ENCODE data around the gene TBC1D1. TPM values are rescaled to one million over a fixed set of nuclear protein-coding genes. Genes with fewer than 3 reads are reported as not detected.
A peak's percentile ranks its signal among the peaks of the same experiment; 100 is the strongest.

The TBC1D1 gene
- total RNA-seq, 4 donors from 2014 or later = 206 to 258 (median 221) TPM

DNA sequence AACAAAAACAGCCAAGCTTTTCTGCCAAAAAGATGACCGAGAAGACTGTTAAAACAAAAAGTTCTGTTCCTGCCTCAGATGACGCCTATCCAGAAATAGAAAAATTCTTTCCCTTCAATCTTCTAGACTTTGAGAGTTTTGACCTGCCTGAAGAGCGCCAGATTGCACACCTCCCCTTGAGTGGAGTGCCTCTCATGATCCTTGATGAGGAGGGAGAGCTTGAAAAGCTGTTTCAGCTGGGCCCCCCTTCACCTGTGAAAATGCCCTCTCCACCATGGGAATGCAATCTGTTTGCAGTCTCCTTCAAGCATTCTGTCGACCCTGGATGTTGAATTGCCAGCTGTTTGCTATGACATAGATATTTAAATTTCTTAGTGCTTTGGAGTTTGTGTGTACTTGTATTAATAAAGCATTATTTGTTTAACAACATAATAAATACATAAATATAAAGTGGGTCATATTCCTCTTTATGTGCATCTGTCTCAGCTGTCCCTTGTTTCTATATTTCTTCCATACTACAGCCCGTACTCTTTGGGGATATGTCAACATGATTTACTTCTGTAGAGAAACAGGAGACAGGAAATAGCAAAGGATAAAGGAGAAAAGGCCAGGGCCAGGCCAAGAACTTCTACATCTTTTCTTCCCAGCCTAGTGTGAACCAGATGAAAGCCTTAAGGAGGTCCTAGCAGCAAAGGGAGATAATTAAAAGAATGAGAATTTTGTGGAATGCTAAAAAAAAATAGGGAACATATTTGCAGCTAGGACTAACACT lies 70.0 kb downstream of the TBC1D1 start:
- Histone ChIP-seq H3K4me3 (no peak overlapping the region), H3K27me3 (no peaks in the 10 kb centered on the region), H3K9me3 (no peaks in the 10 kb centered on the region), H3K36me3 (no peaks in the 10 kb centered on the region), H3K27ac (replicated peaks in 1 of 4) (no peak overlapping the region), H3K4me1 (peaks cover 0 to 26% (median 7%) of the 10 kb centered on the region in 4 donors)
- intact Hi-C loops (cut with DNase I) = loop anchor here (5.0 kb wide), 1 partner anchor 34 kb away; no protein-coding TSS in a partner anchor
- DNase-seq (ENCODE audit: extremely low spot score) = no peak
- WGBS = 81% methylated on average over 5 of the region's 5 CpGs
- TF ChIP-seq EP300 (IDR thresholded peaks at IDR 0.05) = no peak
- no peak for TF ChIP-seq POLR2AphosphoS5 (IDR thresholded peaks at IDR 0.05)
- TF ChIP-seq, protein P1, sequence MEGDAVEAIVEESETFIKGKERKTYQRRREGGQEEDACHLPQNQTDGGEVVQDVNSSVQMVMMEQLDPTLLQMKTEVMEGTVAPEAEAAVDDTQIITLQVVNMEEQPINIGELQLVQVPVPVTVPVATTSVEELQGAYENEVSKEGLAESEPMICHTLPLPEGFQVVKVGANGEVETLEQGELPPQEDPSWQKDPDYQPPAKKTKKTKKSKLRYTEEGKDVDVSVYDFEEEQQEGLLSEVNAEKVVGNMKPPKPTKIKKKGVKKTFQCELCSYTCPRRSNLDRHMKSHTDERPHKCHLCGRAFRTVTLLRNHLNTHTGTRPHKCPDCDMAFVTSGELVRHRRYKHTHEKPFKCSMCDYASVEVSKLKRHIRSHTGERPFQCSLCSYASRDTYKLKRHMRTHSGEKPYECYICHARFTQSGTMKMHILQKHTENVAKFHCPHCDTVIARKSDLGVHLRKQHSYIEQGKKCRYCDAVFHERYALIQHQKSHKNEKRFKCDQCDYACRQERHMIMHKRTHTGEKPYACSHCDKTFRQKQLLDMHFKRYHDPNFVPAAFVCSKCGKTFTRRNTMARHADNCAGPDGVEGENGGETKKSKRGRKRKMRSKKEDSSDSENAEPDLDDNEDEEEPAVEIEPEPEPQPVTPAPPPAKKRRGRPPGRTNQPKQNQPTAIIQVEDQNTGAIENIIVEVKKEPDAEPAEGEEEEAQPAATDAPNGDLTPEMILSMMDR (IDR thresholded peaks at IDR 0.05) = no peak
- no peak for TF ChIP-seq POLR2A (IDR thresholded peaks at IDR 0.05; ENCODE audit: low read depth)

DNA sequence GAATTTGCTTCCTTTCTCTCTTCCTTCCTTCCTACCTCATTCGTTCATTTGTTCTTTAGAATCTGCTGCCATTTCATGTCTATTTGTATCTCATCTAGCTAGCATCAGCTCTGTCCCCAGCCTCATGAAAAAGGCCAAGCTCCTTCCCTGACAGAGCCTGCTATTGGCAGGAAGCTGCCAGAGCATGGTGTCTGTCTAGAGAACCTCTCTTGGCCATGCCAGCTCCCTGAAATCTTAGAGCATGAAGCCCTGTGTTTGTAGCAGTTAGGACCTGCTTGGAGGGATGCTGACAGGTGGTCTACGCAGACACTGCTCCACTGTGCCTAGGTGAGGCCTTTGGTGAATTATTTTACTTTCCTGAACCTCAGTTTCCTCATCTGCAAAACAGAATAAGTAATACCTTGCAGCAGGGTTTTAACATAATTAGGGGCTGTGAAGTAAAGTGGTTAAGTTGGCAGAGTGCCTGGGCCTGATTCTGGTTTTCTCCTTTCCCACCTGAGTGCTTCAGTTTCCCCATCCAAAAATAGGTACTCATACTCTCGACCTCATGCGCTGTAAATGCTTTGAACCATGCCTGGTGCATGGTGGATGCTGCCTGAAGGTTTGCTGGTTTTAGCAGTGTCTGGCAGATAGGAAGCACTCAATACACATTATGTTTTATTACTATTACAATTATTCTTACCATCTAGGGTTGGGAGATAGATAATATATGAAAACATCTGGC lies 74.0 kb downstream of the TBC1D1 start:
- Histone ChIP-seq H3K27me3 (no peaks in the 10 kb centered on the region), H3K27ac (replicated peaks in 1 of 4) (no peak overlapping the region), H3K4me3 (no peak overlapping the region), H3K9me3 (no peaks in the 10 kb centered on the region), H3K4me1 (peaks cover 13 to 41% (median 24%) of the 10 kb centered on the region in 4 donors), H3K36me3 (no peaks in the 10 kb centered on the region)
- TF ChIP-seq EP300 (IDR thresholded peaks at IDR 0.05) (no peak), POLR2A (IDR thresholded peaks at IDR 0.05; ENCODE audit: low read depth) (no peak), POLR2AphosphoS5 (IDR thresholded peaks at IDR 0.05) (no peak)
- TF ChIP-seq, protein P1 (IDR thresholded peaks at IDR 0.05) = no peak
- WGBS = 88% methylated on average over 4 of the region's 4 CpGs
- intact Hi-C loops (cut with DNase I) = loop anchor here (5.0 kb wide), 1 partner anchor 38 kb away; no protein-coding TSS in a partner anchor
- DNase-seq (ENCODE audit: extremely low spot score) = no peak

DNA sequence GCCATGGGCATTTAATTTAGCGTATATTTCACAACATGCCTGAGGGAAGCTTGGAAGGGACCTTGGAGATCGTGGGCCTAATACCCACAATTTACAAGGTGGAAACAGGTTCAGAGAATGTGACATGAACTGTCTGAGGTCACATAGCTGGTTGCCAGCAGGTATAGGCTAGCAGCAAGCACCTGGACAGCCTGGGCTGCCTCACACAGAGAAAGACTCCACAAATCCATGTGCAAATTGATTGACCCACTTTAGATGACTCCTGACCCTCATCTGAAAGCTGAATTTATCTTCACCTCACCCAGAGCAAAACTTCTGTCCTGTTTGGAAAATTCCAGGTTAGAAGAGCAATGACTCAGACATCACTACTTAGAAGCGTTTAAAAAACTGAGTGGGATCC lies 75.2 kb downstream of the TBC1D1 start:
- H3K9me3 ChIP-seq = no peaks in the 10 kb centered on the region
- no peaks in the 10 kb centered on the region for H3K36me3 ChIP-seq
- no peak overlapping the region for H3K4me3 ChIP-seq
- H3K4me1 ChIP-seq = peaks cover 19 to 52% (median 34%) of the 10 kb centered on the region in 4 donors
- 81% methylated on average over 3 of the region's 3 CpGs for WGBS
- DNase-seq (ENCODE audit: extremely low spot score) = no peak
- H3K27ac ChIP-seq (replicated peaks in 1 of 4) = no peak overlapping the region
- intact Hi-C loops (cut with DNase I) = no loop called here
- no peaks in the 10 kb centered on the region for H3K27me3 ChIP-seq
- TF ChIP-seq POLR2A (IDR thresholded peaks at IDR 0.05; ENCODE audit: low read depth) = no peak
- TF ChIP-seq, protein P1 (IDR thresholded peaks at IDR 0.05) = no peak

DNA sequence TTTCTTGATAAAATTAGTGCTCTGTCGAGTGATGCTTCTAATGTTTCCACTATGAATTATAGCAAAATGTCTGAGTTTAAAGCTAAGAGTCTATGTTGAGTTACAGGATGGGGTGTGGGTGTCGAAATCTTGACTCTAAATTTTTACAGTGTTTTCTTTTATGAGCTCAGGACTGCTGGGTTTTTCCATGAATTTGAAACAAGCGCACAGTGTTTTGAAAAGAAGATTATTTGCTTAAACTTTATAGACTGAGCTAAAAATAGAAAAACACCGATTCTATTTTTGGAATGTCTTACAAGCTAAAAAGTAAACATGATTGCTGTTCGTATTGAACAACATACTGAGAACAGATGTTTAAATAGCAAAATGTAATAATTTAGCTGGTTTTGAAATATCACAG lies 76.9 kb downstream of the TBC1D1 start:
- peak overlapping the region; percentile 0 to 23 (median 10) for H3K27ac ChIP-seq (replicated peaks in 1 of 4)
- WGBS = 25% methylated on average over 5 of the region's 5 CpGs
- intact Hi-C loops (cut with DNase I) = no loop called here

More for the DNA sequence above, 76.9 kb downstream of the TBC1D1 start:
- Histone ChIP-seq H3K4me3 (no peak overlapping the region), H3K36me3 (no peaks in the 10 kb centered on the region), H3K9me3 (no peaks in the 10 kb centered on the region), H3K27me3 (no peaks in the 10 kb centered on the region), H3K4me1 (peaks cover 20 to 54% (median 34%) of the 10 kb centered on the region in 4 donors)
- DNase-seq (ENCODE audit: extremely low spot score) = no peak
- TF ChIP-seq POLR2A (IDR thresholded peaks at IDR 0.05; ENCODE audit: low read depth) = no peak
- TF ChIP-seq EP300 (IDR thresholded peaks at IDR 0.05) = no peak
- TF ChIP-seq, protein P1 (IDR thresholded peaks at IDR 0.05) = no peak
- no peak for TF ChIP-seq POLR2AphosphoS5 (IDR thresholded peaks at IDR 0.05)

All from esophagus muscularis mucosa (tissue), 4 donors.